ENCODE results near the gene UGGT2.
"Not testable (repeated sequence)": the region's sequence is repeated elsewhere in the genome, so short reads cannot be mapped to it uniquely, and the experiment has no call there.

The UGGT2 gene

GRCh38 chr13:96046449-96047126 lies 6.6 kb downstream of the UGGT2 start:
- not testable (repeated sequence) for DNase-seq (ENCODE audit: low read depth)

GRCh38 chr13:96044238-96044637 lies 9.0 kb downstream of the UGGT2 start:
- DNase-seq (ENCODE audit: low read depth), result no peak

GRCh38 chr13:96041326-96042110 lies 11.7 kb downstream of the UGGT2 start:
- no peak for DNase-seq (ENCODE audit: low read depth)

GRCh38 chr13:96036515-96036914 lies 16.7 kb downstream of the UGGT2 start:
- no peak for DNase-seq (ENCODE audit: low read depth)

GRCh38 chr13:96034662-96035061 lies 18.5 kb downstream of the UGGT2 start:
- DNase-seq (ENCODE audit: low read depth), result no peak

GRCh38 chr13:96033220-96034015 lies 19.8 kb downstream of the UGGT2 start:
- no peak for DNase-seq (ENCODE audit: low read depth)

- no peak for DNase-seq (ENCODE audit: low read depth)
Measured at GRCh38 chr13:96032717-96033116, 20.5 kb downstream of the UGGT2 start.

- no peak for DNase-seq (ENCODE audit: low read depth)
Measured at GRCh38 chr13:96029002-96029401, 24.2 kb downstream of the UGGT2 start.

- DNase-seq (ENCODE audit: low read depth), result no peak
Measured at GRCh38 chr13:96027496-96027895, 25.7 kb downstream of the UGGT2 start.

GRCh38 chr13:96025283-96025682 lies 27.9 kb downstream of the UGGT2 start:
- no peak for DNase-seq (ENCODE audit: low read depth)

- DNase-seq (ENCODE audit: low read depth), result no peak
Measured at GRCh38 chr13:96020931-96021330, 32.3 kb downstream of the UGGT2 start.

GRCh38 chr13:96020155-96020575 lies 33.0 kb downstream of the UGGT2 start:
- DNase-seq (ENCODE audit: low read depth), result no peak

GRCh38 chr13:96018135-96018534 lies 35.1 kb downstream of the UGGT2 start:
- DNase-seq (ENCODE audit: low read depth), result no peak

GRCh38 chr13:96011291-96011872 lies 41.8 kb downstream of the UGGT2 start:
- DNase-seq (ENCODE audit: low read depth), result no peak

GRCh38 chr13:96003304-96003703 lies 49.9 kb downstream of the UGGT2 start:
- DNase-seq (ENCODE audit: low read depth), result no peak

GRCh38 chr13:96002322-96003131 lies 50.7 kb downstream of the UGGT2 start:
- no peak for DNase-seq (ENCODE audit: low read depth)

- no peak for DNase-seq (ENCODE audit: low read depth)
Measured at GRCh38 chr13:96000069-96000468, 53.1 kb downstream of the UGGT2 start.

GRCh38 chr13:95987841-95988240 lies 65.4 kb downstream of the UGGT2 start:
- DNase-seq (ENCODE audit: low read depth), result no peak

GRCh38 chr13:95982144-95982543 lies 71.1 kb downstream of the UGGT2 start:
- no peak for DNase-seq (ENCODE audit: low read depth)

GRCh38 chr13:95972651-95973050 lies 80.5 kb downstream of the UGGT2 start:
- DNase-seq (ENCODE audit: low read depth), result not testable (repeated sequence)

GRCh38 chr13:95970878-95971277 lies 82.3 kb downstream of the UGGT2 start:
- no peak for DNase-seq (ENCODE audit: low read depth)

All from stimulated activated CD8-positive, alpha-beta memory T cell treated with anti-CD3 and anti-CD28 coated beads, Interleukin-15, amount 100 ng/mL, for 24 hours (primary cell).